ENCODE results near the gene TIMM13. TPM values are rescaled to one million over a fixed set of nuclear protein-coding genes. Genes with fewer than 3 reads are reported as not detected.

TIMM13 gene
- total and polyA plus RNA-seq, 9 of the 15 experiments (the other 6 are each of a cell fraction or from before 2014, with no cell fraction given) = 17.6 to 215 (median 71.8) TPM

DNA sequence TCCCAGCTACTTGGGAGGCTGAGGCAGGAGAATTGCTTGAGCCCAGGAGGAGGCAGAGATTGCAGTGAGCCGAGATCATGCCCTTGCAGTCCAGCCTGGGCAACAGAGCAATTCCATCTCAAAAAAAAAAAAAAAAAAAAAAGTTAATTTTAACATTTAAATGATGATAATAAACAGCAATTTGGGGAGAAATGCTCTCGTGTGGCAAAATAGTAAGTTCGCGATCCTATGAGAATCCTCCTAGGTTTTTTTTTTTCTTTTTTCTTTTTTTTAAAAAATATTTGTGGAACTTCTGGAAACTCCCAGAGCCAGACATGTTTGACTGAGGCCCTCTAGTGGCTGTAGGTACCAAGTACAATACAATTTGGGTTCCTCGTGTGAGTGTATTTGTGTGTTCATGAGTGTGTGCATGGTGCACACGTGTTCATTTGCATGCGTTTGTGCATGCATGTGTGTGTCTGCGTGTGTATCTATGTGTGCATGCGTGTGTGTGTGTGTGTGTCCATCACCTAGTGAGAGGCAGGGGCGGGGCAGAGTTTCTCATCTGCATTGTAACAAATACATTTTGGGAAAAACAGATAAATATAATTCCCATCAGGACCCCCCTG is 36.2 kb downstream of the TIMM13 start (continued):
- TF ChIP-seq MEF2A (IDR thresholded peaks at IDR 0.05; ENCODE audit: control insufficient read depth, low read depth, low read length) = no peak
- no peak for TF ChIP-seq KDM2B (CRISPR knock-in tag; IDR thresholded peaks at IDR 0.05)
- TF ChIP-seq HDGF (IDR thresholded peaks at IDR 0.05) = no peak
- TF ChIP-seq ZNF431 (CRISPR knock-in tag; IDR thresholded peaks at IDR 0.05) = no peak
- TF ChIP-seq, protein P1, sequence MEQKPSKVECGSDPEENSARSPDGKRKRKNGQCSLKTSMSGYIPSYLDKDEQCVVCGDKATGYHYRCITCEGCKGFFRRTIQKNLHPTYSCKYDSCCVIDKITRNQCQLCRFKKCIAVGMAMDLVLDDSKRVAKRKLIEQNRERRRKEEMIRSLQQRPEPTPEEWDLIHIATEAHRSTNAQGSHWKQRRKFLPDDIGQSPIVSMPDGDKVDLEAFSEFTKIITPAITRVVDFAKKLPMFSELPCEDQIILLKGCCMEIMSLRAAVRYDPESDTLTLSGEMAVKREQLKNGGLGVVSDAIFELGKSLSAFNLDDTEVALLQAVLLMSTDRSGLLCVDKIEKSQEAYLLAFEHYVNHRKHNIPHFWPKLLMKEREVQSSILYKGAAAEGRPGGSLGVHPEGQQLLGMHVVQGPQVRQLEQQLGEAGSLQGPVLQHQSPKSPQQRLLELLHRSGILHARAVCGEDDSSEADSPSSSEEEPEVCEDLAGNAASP (IDR thresholded peaks at IDR 0.05) = no peak
- TF ChIP-seq NONO (IDR thresholded peaks at IDR 0.05; ENCODE audit: low read depth in 2 of 2, low read length in 1 of 2) = no peak
- TF ChIP-seq DACH1 (IDR thresholded peaks at IDR 0.05; ENCODE audit: partially characterized antibody) = no peak
- no peak for TF ChIP-seq EZH2 (IDR thresholded peaks at IDR 0.05; ENCODE audit: borderline replicate concordance, low read depth, low read length)
- no peak for TF ChIP-seq CHD2 (IDR thresholded peaks at IDR 0.05; ENCODE audit: low read depth, low read length)
- no peak for TF ChIP-seq ZNF165 (CRISPR knock-in tag; IDR thresholded peaks at IDR 0.05; ENCODE audit: borderline replicate concordance)
- TF ChIP-seq MYC (IDR thresholded peaks at IDR 0.05; ENCODE audit: low read depth, low read length) = 0 out of 2 replicates have a peak, but pooled peaks have one; percentile 38
- no peak for TF ChIP-seq MYC (CRISPR knock-in tag; IDR thresholded peaks at IDR 0.05; ENCODE audit: borderline replicate concordance, low read depth)
- TF ChIP-seq EP300 (IDR thresholded peaks at IDR 0.05; ENCODE audit: low read length) = 0 out of 2 replicates have a peak, but pooled peaks have one; percentile 11
- TF ChIP-seq HIVEP1 (CRISPR knock-in tag; IDR thresholded peaks at IDR 0.05) = no peak
- TF ChIP-seq HEY1 (CRISPR knock-in tag; IDR thresholded peaks at IDR 0.05; ENCODE audit: borderline replicate concordance) = no peak
- no peak for TF ChIP-seq TCF7 (IDR thresholded peaks at IDR 0.05; ENCODE audit: borderline replicate concordance)
- TF ChIP-seq NKRF (IDR thresholded peaks at IDR 0.05; ENCODE audit: borderline replicate concordance) = 0 out of 2 replicates have a peak, but pooled peaks have one; percentile 47
- TF ChIP-seq XRCC4 (IDR thresholded peaks at IDR 0.05; ENCODE audit: extremely low read depth, insufficient read depth, insufficient read length) = no peak

Data from K562 (cell line).